H9 (cell line): ENCODE measurements around the gene HMGB1. TPM values are rescaled to one million over a fixed set of nuclear protein-coding genes. Genes with fewer than 3 reads are reported as not detected.
A peak's percentile ranks its signal among the peaks of the same experiment; 100 is the strongest.

ENCODE experiments used
- DNase-seq: peaks from one replicate; pipeline ENCODE4 v3.0.0-alpha.2; 2017
- H2AFZ ChIP-seq: one replicate; pipeline ENCODE4 v1.6.1; 2013; ENCODE audit warnings: mild to moderate bottlenecking, low read length, control low read depth, moderate library complexity
- H2AK5ac ChIP-seq: 2 replicates; pipeline ENCODE4 v1.6.1; 2013; ENCODE audit warnings: low read length, control low read depth, mixed read lengths; ENCODE audit not compliant: insufficient read length
- H2BK120ac ChIP-seq: one replicate; pipeline ENCODE4 v1.6.1; 2013; ENCODE audit warnings: low read depth, mild to moderate bottlenecking, low read length, control low read depth, inconsistent platforms; ENCODE audit not compliant: poor library complexity, severe bottlenecking
- H2BK12ac ChIP-seq: 2 replicates; pipeline ENCODE4 v1.6.1; 2013; ENCODE audit warnings: low read length, control low read depth, mixed read lengths, low read depth; ENCODE audit not compliant: insufficient read length
- H2BK15ac ChIP-seq: 2 replicates; pipeline ENCODE4 v1.6.1; 2013; ENCODE audit warnings: low read depth, low read length, control low read depth
- H2BK20ac ChIP-seq: one replicate; pipeline ENCODE4 v1.6.1; 2013; ENCODE audit warnings: low read depth, mild to moderate bottlenecking, low read length, control low read depth, inconsistent platforms; ENCODE audit not compliant: poor library complexity, severe bottlenecking
- H2BK5ac ChIP-seq: 2 replicates; pipeline ENCODE4 v1.6.1; 2013; ENCODE audit warnings: low read length, control low read depth, mixed read lengths; ENCODE audit not compliant: insufficient read length
- H3K14ac ChIP-seq: 2 replicates; pipeline ENCODE4 v1.6.1; 2013; ENCODE audit warnings: low read length, control low read depth; ENCODE audit not compliant: insufficient read depth
- H3K18ac ChIP-seq: 2 replicates; pipeline ENCODE4 v1.6.1; 2013; ENCODE audit warnings: low read depth, mild to moderate bottlenecking, mixed read lengths, low read length, control low read depth; ENCODE audit not compliant: insufficient read length
- H3K23ac ChIP-seq: 2 replicates; pipeline ENCODE4 v1.6.1; 2013; ENCODE audit warnings: low read length, control low read depth, mixed read lengths, low read depth; ENCODE audit not compliant: insufficient read length
- H3K23me2 ChIP-seq: 2 replicates; pipeline ENCODE4 v1.6.1; 2013; ENCODE audit warnings: low read depth, mild to moderate bottlenecking, mixed read lengths, low read length, control low read depth; ENCODE audit not compliant: insufficient read length, poor library complexity, severe bottlenecking
- H3K27ac ChIP-seq: 2 replicates; pipeline ENCODE4 v1.5.1; 2013; ENCODE audit warnings: low read length, control low read depth, mixed read lengths, low read depth; ENCODE audit not compliant: insufficient read length
- H3K27me3 ChIP-seq: 2 replicates; pipeline ENCODE4 v1.6.1; 2013; ENCODE audit warnings: low read length, control low read depth, inconsistent platforms; ENCODE audit not compliant: insufficient read depth
- H3K4ac ChIP-seq: 2 replicates; pipeline ENCODE4 v1.6.1; 2013; ENCODE audit warnings: low read depth, mild to moderate bottlenecking, control low read depth, inconsistent platforms, low read length, moderate library complexity
- H3K4me1 ChIP-seq: 2 replicates; pipeline ENCODE4 v1.6.1; 2013; ENCODE audit warnings: low read length, control low read depth, inconsistent platforms; ENCODE audit not compliant: insufficient read depth
- H3K4me2 ChIP-seq: 2 replicates; pipeline ENCODE4 v1.6.1; 2013; ENCODE audit warnings: low read length, control low read depth, mixed read lengths; ENCODE audit not compliant: insufficient read length, insufficient read depth
- H3K56ac ChIP-seq: 2 replicates; pipeline ENCODE4 v1.6.1; 2013; ENCODE audit warnings: low read depth, mild to moderate bottlenecking, mixed read lengths, low read length, control low read depth; ENCODE audit not compliant: insufficient read length
- H3K79me1 ChIP-seq: 2 replicates; pipeline ENCODE4 v1.6.1; 2013; ENCODE audit warnings: low read depth, mild to moderate bottlenecking, moderate library complexity, low read length, control low read depth, inconsistent platforms; ENCODE audit not compliant: insufficient read depth, poor library complexity, severe bottlenecking
- H3K79me2 ChIP-seq: 2 replicates; pipeline ENCODE4 v1.6.1; 2013; ENCODE audit warnings: low read length, control low read depth, inconsistent platforms; ENCODE audit not compliant: insufficient read depth
- H3K9ac ChIP-seq: 2 replicates; pipeline ENCODE4 v1.6.1; 2013; ENCODE audit warnings: low read length, control low read depth, mixed read lengths; ENCODE audit not compliant: insufficient read length; ENCODE audit errors: extremely low read depth
- H3K9me3 ChIP-seq: one replicate; pipeline ENCODE4 v1.6.1; 2013; ENCODE audit warnings: low read depth, low read length, inconsistent platforms; ENCODE audit not compliant: control insufficient read depth
- H3T11ph ChIP-seq: one replicate; pipeline ENCODE4 v1.6.1; 2013; ENCODE audit warnings: mild to moderate bottlenecking, low read length, control low read depth, inconsistent platforms
- H4K20me1 ChIP-seq: one replicate; pipeline ENCODE4 v1.6.1; 2013; ENCODE audit not compliant: control insufficient read depth, insufficient read length, insufficient read depth
- H4K5ac ChIP-seq: 2 replicates; pipeline ENCODE4 v1.6.1; 2013; ENCODE audit warnings: low read depth, mild to moderate bottlenecking, mixed read lengths, low read length, control low read depth; ENCODE audit not compliant: insufficient read length
- H4K8ac ChIP-seq: replicated peaks from 2 replicates; pipeline ENCODE4 v1.6.1; 2013; ENCODE audit warnings: low read length, control low read depth, mixed read lengths, low read depth; ENCODE audit not compliant: insufficient read length
- H4K91ac ChIP-seq: 2 replicates; pipeline ENCODE4 v1.6.1; 2013; ENCODE audit warnings: low read depth, mild to moderate bottlenecking, moderate library complexity, mixed read lengths, low read length, control low read depth; ENCODE audit not compliant: insufficient read length
- H3K27ac Mint-ChIP-seq, 3 experiments: 2 replicates in 2 of 3; 3 replicates in 1 of 3; pipeline ENCODE4 v1.8.0; 2020 to 2021; ENCODE audit warnings: mixed read lengths in 3 of 3, mild to moderate bottlenecking in 1 of 3, moderate library complexity in 1 of 3
- H3K27me3 Mint-ChIP-seq: 2 replicates; pipeline ENCODE4 v1.8.0; 2021; ENCODE audit warnings: low read depth, mild to moderate bottlenecking, moderate library complexity, mixed read lengths
- H3K36me3 Mint-ChIP-seq, 3 experiments: 2 replicates in 2 of 3; 3 replicates in 1 of 3; pipeline ENCODE4 v1.8.0; 2020 to 2021; ENCODE audit warnings: low read depth in 3 of 3, mixed read lengths in 3 of 3; ENCODE audit not compliant: insufficient read depth in 1 of 3
- H3K4me1 Mint-ChIP-seq, 2 experiments: 2 replicates each; pipeline ENCODE4 v1.8.0; 2020; ENCODE audit warnings: mixed read lengths in 2 of 2
- H3K4me3 Mint-ChIP-seq, 2 experiments: 2 replicates in 1 of 2; 3 replicates in 1 of 2; pipeline ENCODE4 v1.8.0; 2020 to 2021; ENCODE audit warnings: mild to moderate bottlenecking in 2 of 2, mixed read lengths in 2 of 2, moderate library complexity in 1 of 2
- H3K9me3 Mint-ChIP-seq, 2 experiments: 2 replicates in 1 of 2; 3 replicates in 1 of 2; pipeline ENCODE4 v1.8.0; 2020; ENCODE audit warnings: mild to moderate bottlenecking in 2 of 2, mixed read lengths in 2 of 2, moderate library complexity in 1 of 2
- CTCF ChIP-seq: fragments of 200-600 bp; sonication (generic); conservative IDR thresholded peaks from 3 replicates; pipeline ENCODE4 v1.8.0; 2021; ENCODE audit warnings: antibody characterized with exemption, mild to moderate bottlenecking
- WGBS: extraction: QIAGEN DNeasy Blood & Tissue Kit; methylation state at CpG from one replicate; pipeline ENCODE4 v1.1.7; 2013; ENCODE audit warnings: missing lambda C conversion rate, low lambda C conversion rate, mixed read lengths; ENCODE audit not compliant: insufficient read length; ENCODE audit errors: extremely low coverage; 5-methylcytosine and 5-hydroxymethylcytosine counted together
- long read RNA-seq: library from polyadenylated mRNA; unstranded; transcript quantifications from one replicate; pipeline ENCODE4 v2.0.0, GENCODE V29; 2020
- total RNA-seq: library from RNA; stranded (reverse); gene quantifications from 2 replicates; pipeline ENCODE4 v1.2.1, GENCODE V29; 2021

The HMGB1 gene
- total RNA-seq, result 682 and 688 TPM in 2 replicates
- long read RNA-seq, full-length matches to known transcripts, result 653 of 813 reads
- long read RNA-seq, partial matches to known transcripts, result 116 of 813 reads
- long read RNA-seq, other reads (novel, unspliced or antisense), result 44 of 813 reads

DNA sequence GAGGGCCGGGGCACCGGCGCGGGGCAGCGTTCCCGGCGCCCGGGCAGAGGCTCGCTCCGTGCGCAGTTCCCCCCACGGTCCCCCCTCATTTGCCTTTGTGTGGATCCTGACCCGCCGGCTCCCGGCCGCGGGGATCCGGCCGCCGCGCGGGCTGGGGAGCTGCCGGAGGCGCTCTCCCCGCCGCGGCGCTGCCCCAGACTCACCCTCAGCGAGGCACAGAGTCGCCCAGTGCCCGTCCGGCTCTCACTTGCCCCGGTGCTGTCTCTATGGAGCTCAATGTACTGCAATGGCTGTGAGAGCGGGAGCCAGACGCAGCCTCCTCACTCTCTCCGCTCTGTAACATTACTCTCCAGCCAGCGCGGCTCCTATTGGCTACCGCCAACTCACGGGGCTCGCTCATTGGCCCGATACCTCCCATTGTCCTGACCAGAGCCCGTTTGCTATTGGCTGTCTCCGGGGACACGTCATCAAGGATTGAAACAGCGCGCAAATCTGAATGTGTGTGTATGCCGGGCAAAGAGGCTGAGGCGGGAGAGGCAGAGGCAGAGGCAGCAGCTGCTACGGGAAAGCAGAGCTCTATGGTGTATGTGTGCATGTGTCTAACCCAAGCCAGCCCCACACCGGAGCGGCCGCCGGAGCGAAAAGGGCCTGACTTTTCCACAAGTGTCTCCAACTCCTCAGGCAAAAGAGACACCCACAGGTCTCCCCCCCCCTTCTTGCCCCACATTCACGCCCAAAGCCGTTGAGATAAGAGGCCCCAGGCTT is at the start of gene HMGB1:
Gene HMGB1 (minus strand): TSS at position 344 of the 765 bp plus-strand sequence. CDS start 2,256 bp downstream, outside the sequence.
- H3K27me3 Mint-ChIP-seq, result peaks cover 3% of the 10 kb centered on the region; the same call in 1 of the 2 replicates
- H2BK20ac ChIP-seq, result no peak within 1 kb of the TSS
- H2BK5ac ChIP-seq, result no peak within 1 kb of the TSS
- H2BK12ac ChIP-seq, result no peak within 1 kb of the TSS
- no peak within 1 kb of the TSS for H3K23ac ChIP-seq
- H3K14ac ChIP-seq, result peak within 1 kb of the TSS; percentile 82
- no peaks in the 10 kb centered on the region for H4K20me1 ChIP-seq
- H3K9me3 ChIP-seq, result no peaks in the 10 kb centered on the region
- no peak within 1 kb of the TSS for H2AFZ ChIP-seq
- H3K9me3 Mint-ChIP-seq, result peaks cover 3% of the 10 kb centered on the region in 2 experiments; a peak in 3 of 5 replicates
- WGBS, result no CpG with 5 or more reads among the region's 57 CpGs
- peaks cover 3% of the 10 kb centered on the region; the same call in 1 of the 2 replicates for H3K4me1 ChIP-seq
- H4K91ac ChIP-seq, result no peak within 1 kb of the TSS
- no peak within 1 kb of the TSS for H4K5ac ChIP-seq
- peaks cover 7% of the 10 kb centered on the region; the same call in 1 of the 2 replicates for H3K79me2 ChIP-seq
- TF ChIP-seq CTCF, result no peak
- H2BK120ac ChIP-seq, result no peak within 1 kb of the TSS
- peak within 1 kb of the TSS; percentile 97 to 99 (median 99) for H3K27ac Mint-ChIP-seq
- H2BK15ac ChIP-seq, result no peak within 1 kb of the TSS
- no peaks in the 10 kb centered on the region for H3K27me3 ChIP-seq
- H3K27ac ChIP-seq, result no peak within 1 kb of the TSS
- H3K23me2 ChIP-seq, result peaks cover 4% of the 10 kb centered on the region
- H3K4ac ChIP-seq, result no peak within 1 kb of the TSS
- peak within 1 kb of the TSS; percentile 88 to 95 for H3K4me3 Mint-ChIP-seq
- H3K56ac ChIP-seq, result no peak within 1 kb of the TSS
- H2AK5ac ChIP-seq, result no peak within 1 kb of the TSS
- H3K36me3 Mint-ChIP-seq, result peaks cover 24 to 33% (median 30%) of the 10 kb centered on the region in 3 experiments
- H3K18ac ChIP-seq, result peak within 1 kb of the TSS; percentile 29
- peak within 1 kb of the TSS; percentile 37 for H3K4me2 ChIP-seq
- H3T11ph ChIP-seq, result no peak within 1 kb of the TSS
- no peak within 1 kb of the TSS for H4K8ac ChIP-seq
- H3K79me1 ChIP-seq, result no peaks in the 10 kb centered on the region
- H3K4me1 Mint-ChIP-seq, result peaks cover 10 to 22% of the 10 kb centered on the region in 2 experiments
- H3K9ac ChIP-seq, result peak within 1 kb of the TSS; percentile 77
- peak; percentile 99 for DNase-seq
